B cell (primary cell): ENCODE data around the gene GOLGA6B. TPM values are rescaled to one million over a fixed set of nuclear protein-coding genes. Genes with fewer than 3 reads are reported as not detected.

Experiments used
- ATAC-seq: fragments of 200-7000 bp; cut with Tn5 transposase; one replicate; pipeline ENCODE4 v1.10.0; 2021; ENCODE audit warnings: low read depth, mild to moderate bottlenecking, moderate number of reproducible peaks, moderate library complexity
- CTCF ChIA-PET: fragments of 350-600 bp; sonication (Branson Sonifier 250); formaldehyde crosslinking; loops from one replicate; lab custom pipeline; 2021; ENCODE audit warnings: antibody characterized with exemption, inconsistent platforms; lab: Charles Lee
- POLR2A ChIA-PET: fragments of 350-600 bp; sonication (Branson Sonifier 250); formaldehyde crosslinking; loops from one replicate; lab custom pipeline; 2021; ENCODE audit warnings: antibody characterized with exemption; lab: Charles Lee
- DNase-seq: peaks from one replicate; pipeline ENCODE4 v3.0.0; 2013
- H2AFZ ChIP-seq: 2 replicates; pipeline ENCODE4 v1.6.1; 2012; ENCODE audit warnings: mild to moderate bottlenecking, low read depth, low read length; ENCODE audit not compliant: insufficient read depth, poor library complexity, severe bottlenecking
- H3K27ac ChIP-seq, 2 donors: 1 replicate in 1 of 2; 2 replicates in 1 of 2; pipeline ENCODE4 v1.5.1; 2012 to 2013; ENCODE audit warnings: low read length in 2 of 2, mild to moderate bottlenecking in 2 of 2, moderate library complexity in 1 of 2
- H3K27me3 ChIP-seq, 4 experiments: fragments of 200-600 bp in 1 of 4; sonication (generic) in 1 of 4; replicated peaks in 1 of 4; 1 replicate in 2 of 4; 2 replicates in 2 of 4; pipeline versions ENCODE4 v1.6.1 to v1.7.0; 2013 to 2016; ENCODE audit warnings: low read length in 3 of 4, mild to moderate bottlenecking in 2 of 4, mixed read lengths in 1 of 4, moderate library complexity in 1 of 4; ENCODE audit not compliant: insufficient read depth in 4 of 4, control insufficient read depth in 3 of 4; ENCODE audit errors: control extremely low read depth in 1 of 4
- H3K36me3 ChIP-seq, 2 experiments: replicated peaks in 1 of 2; 1 replicate in 1 of 2; 2 replicates in 1 of 2; pipeline versions ENCODE4 v1.6.1 to v1.7.1; 2013; ENCODE audit warnings: low read length in 1 of 2; ENCODE audit not compliant: insufficient read depth in 2 of 2, control insufficient read depth in 1 of 2; ENCODE audit errors: control extremely low read depth in 1 of 2, extremely low read depth in 1 of 2
- H3K4me1 ChIP-seq, 2 donors: fragments of 200-600 bp in 1 of 2; sonication (generic) in 1 of 2; 1 replicate in 1 of 2; 2 replicates in 1 of 2; pipeline versions ENCODE4 v1.5.1 to v1.6.1; 2013 to 2017; ENCODE audit warnings: low read length in 2 of 2; ENCODE audit not compliant: control insufficient read depth in 2 of 2, insufficient read depth in 2 of 2
- H3K4me2 ChIP-seq: replicated peaks from 2 replicates; pipeline ENCODE3; 2012; ENCODE audit warnings: mild to moderate bottlenecking, low read depth, low read length; ENCODE audit not compliant: poor library complexity, severe bottlenecking
- H3K4me3 ChIP-seq, 5 experiments: fragments of 200-600 bp in 1 of 5; sonication (generic) in 1 of 5; 1 replicate in 3 of 5; 2 replicates in 2 of 5; pipeline versions ENCODE4 v1.5.1 to v1.7.0; 2011 to 2016; ENCODE audit warnings: low read length in 4 of 5, mild to moderate bottlenecking in 4 of 5, low read depth in 2 of 5, control low read depth in 1 of 5, moderate library complexity in 1 of 5; ENCODE audit not compliant: insufficient read depth in 1 of 5; ENCODE audit errors: control extremely low read depth in 1 of 5, extremely low read depth in 1 of 5
- H3K79me2 ChIP-seq: fragments of 200-600 bp; sonication (generic); one replicate; pipeline ENCODE4 v1.6.0; 2016; ENCODE audit warnings: low read length; ENCODE audit not compliant: control insufficient read depth, insufficient read depth
- H3K9ac ChIP-seq: fragments of 200-600 bp; sonication (generic); 2 replicates; pipeline ENCODE4 v1.6.1; 2017; ENCODE audit warnings: mild to moderate bottlenecking, low read length, moderate library complexity
- H3K9me3 ChIP-seq, 3 donors: one replicate each; pipeline versions ENCODE4 v1.6.1 to v1.7.1; 2013; ENCODE audit warnings: low read length in 2 of 3; ENCODE audit not compliant: control insufficient read depth in 2 of 3, insufficient read depth in 1 of 3; ENCODE audit errors: control extremely low read depth in 1 of 3
- H4K20me1 ChIP-seq: 2 replicates; pipeline ENCODE4 v1.6.0; 2012; ENCODE audit warnings: mild to moderate bottlenecking, low read length; ENCODE audit not compliant: insufficient read depth, control insufficient read depth, poor library complexity, severe bottlenecking
- H3K27ac Mint-ChIP-seq: one replicate; pipeline ENCODE4 v1.8.0; 2021; ENCODE audit warnings: mixed read lengths
- H3K27me3 Mint-ChIP-seq: one replicate; pipeline ENCODE4 v1.8.0; 2021; ENCODE audit warnings: mixed read lengths
- H3K4me1 Mint-ChIP-seq: one replicate; pipeline ENCODE4 v1.8.0; 2021; ENCODE audit warnings: mixed read lengths
- H3K4me3 Mint-ChIP-seq: one replicate; pipeline ENCODE4 v1.8.0; 2021; ENCODE audit warnings: mixed read lengths
- H3K9me3 Mint-ChIP-seq: one replicate; pipeline ENCODE4 v1.8.0; 2022; ENCODE audit warnings: mixed read lengths; ENCODE audit not compliant: insufficient read depth
- EZH2 ChIP-seq: IDR thresholded peaks from 2 replicates; pipeline ENCODE4 v1.6.1; 2012; ENCODE audit warnings: borderline replicate concordance, low read depth, mild to moderate bottlenecking, moderate library complexity, low read length; ENCODE audit not compliant: insufficient read depth, poor library complexity, severe bottlenecking
- WGBS: methylation state at CpG from one replicate; pipeline ENCODE4 v1.1.5; 2013; ENCODE audit warnings: missing lambda C conversion rate; ENCODE audit not compliant: insufficient coverage; 5-methylcytosine and 5-hydroxymethylcytosine counted together
- intact Hi-C: fragments of 100-400 bp; cut with micrococcal nuclease; formaldehyde crosslinking; loops from one replicate; pipeline ENCODE4 v1.10.0; 2022
- polyA plus RNA-seq: library from polyadenylated mRNA; depleted of rRNA; stranded (reverse); fragments of >200 nt; gene quantifications from 2 replicates; pipeline ENCODE4 v1.2.3, GENCODE V29; 2012
- total RNA-seq, 2 donors: library from RNA; stranded (reverse); fragments of 120-200 nt in 1 of 2; gene quantifications; 1 replicate in 1 of 2; 2 replicates in 1 of 2; pipeline versions ENCODE4 v1.2.3 to v1.2.4, GENCODE V29; 2013 to 2022
- TF ChIP-seq, protein P1 (sequence below): fragments of 200-600 bp; IDR thresholded peaks from one replicate; pipeline ENCODE4 v1.8.0; 2022; ENCODE audit warnings: antibody characterized with exemption, mild to moderate bottlenecking

GOLGA6B gene
- total and polyA plus RNA-seq, 2 donors (not counting 1 experiment from before 2014, with no cell fraction given) = 0.06 TPM; not detected in 1

DNA sequence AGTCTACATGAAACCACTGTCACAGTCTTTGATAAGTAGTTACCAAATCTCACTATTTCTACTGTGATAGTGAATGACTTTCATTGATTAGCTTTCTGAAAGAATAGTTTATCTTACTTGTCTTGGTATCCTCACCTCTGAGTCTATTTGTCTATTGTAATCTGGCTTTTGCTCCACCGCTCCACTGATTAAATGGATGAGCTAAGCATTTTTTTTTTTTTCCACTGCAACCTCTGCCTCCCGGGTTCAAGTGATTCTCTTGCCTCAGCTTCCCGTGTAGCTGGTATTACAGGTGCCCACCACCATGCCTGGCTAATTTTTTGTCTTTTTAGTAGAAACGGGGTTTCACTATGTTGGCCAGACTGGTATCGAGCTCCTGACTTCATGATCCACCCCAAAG lies 44.4 kb downstream of the GOLGA6B start:
- Histone ChIP-seq H3K36me3 (peaks cover 0 to 2% of the 10 kb centered on the region in 2 experiments), H3K27me3 (no peaks in the 10 kb centered on the region), H3K79me2 (peaks cover 7% of the 10 kb centered on the region), H3K9me3 (no peaks in the 10 kb centered on the region), H3K27ac (no peak overlapping the region), H3K4me3 (no peak overlapping the region), H2AFZ (no peak overlapping the region), H3K9ac (no peak overlapping the region), H4K20me1 (no peaks in the 10 kb centered on the region), H3K4me2 (no peak overlapping the region), H3K4me1 (no peaks in the 10 kb centered on the region)
- WGBS = 89% methylated on average over 3 of the region's 5 CpGs
- ATAC-seq (no peak), DNase-seq (no peak)
- H3K27me3 Mint-ChIP-seq = no peaks in the 10 kb centered on the region
- no peaks in the 10 kb centered on the region for H3K9me3 Mint-ChIP-seq
- TF ChIP-seq EZH2 = no peak
- TF ChIP-seq, protein P1, sequence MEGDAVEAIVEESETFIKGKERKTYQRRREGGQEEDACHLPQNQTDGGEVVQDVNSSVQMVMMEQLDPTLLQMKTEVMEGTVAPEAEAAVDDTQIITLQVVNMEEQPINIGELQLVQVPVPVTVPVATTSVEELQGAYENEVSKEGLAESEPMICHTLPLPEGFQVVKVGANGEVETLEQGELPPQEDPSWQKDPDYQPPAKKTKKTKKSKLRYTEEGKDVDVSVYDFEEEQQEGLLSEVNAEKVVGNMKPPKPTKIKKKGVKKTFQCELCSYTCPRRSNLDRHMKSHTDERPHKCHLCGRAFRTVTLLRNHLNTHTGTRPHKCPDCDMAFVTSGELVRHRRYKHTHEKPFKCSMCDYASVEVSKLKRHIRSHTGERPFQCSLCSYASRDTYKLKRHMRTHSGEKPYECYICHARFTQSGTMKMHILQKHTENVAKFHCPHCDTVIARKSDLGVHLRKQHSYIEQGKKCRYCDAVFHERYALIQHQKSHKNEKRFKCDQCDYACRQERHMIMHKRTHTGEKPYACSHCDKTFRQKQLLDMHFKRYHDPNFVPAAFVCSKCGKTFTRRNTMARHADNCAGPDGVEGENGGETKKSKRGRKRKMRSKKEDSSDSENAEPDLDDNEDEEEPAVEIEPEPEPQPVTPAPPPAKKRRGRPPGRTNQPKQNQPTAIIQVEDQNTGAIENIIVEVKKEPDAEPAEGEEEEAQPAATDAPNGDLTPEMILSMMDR = no peak
- intact Hi-C loops = no loop called here
- H3K4me1 Mint-ChIP-seq = no peaks in the 10 kb centered on the region
- no peak overlapping the region for H3K27ac Mint-ChIP-seq
- ChIA-PET CTCF (interaction anchor here (1.1 kb wide), 1 partner anchor 28 kb away, joined by 3 read pairs; no protein-coding TSS in a partner anchor), POLR2A (no interaction called here)
- H3K4me3 Mint-ChIP-seq = no peak overlapping the region

DNA sequence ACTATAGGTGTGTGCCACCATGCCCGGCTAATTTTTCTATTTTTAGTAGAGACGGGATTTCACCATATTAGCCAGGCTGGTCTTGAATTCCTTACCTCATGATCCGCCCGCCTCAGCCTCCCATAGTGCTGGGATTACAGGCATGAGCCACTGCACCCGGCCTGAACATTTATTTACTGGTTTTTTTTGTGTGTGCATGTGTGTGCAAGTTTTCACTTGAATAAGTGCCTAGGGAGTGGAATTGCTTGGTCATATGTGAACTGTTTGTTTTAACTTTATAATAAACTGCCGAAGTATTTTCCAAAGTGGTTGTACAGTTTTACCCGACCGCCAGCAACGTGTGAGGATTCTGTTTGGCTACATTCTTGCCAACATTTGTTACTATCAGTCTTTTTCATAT lies 45.6 kb downstream of the GOLGA6B start:
- Mint-ChIP-seq H3K27ac (no peak overlapping the region), H3K4me3 (no peak overlapping the region), H3K9me3 (no peaks in the 10 kb centered on the region), H3K4me1 (no peaks in the 10 kb centered on the region), H3K27me3 (no peaks in the 10 kb centered on the region)
- no peak overlapping the region for H2AFZ ChIP-seq
- no peaks in the 10 kb centered on the region for H4K20me1 ChIP-seq
- no peaks in the 10 kb centered on the region for H3K9me3 ChIP-seq
- peaks cover 4% of the 10 kb centered on the region for H3K79me2 ChIP-seq
- ATAC-seq = no peak
- POLR2A ChIA-PET = no interaction called here
- no peak overlapping the region for H3K9ac ChIP-seq
- intact Hi-C loops = no loop called here
- H3K4me1 ChIP-seq = no peaks in the 10 kb centered on the region
- no peak for DNase-seq
- H3K27ac ChIP-seq = no peak overlapping the region
- no peak overlapping the region for H3K4me2 ChIP-seq
- H3K4me3 ChIP-seq = no peak overlapping the region
- H3K27me3 ChIP-seq = no peaks in the 10 kb centered on the region
- CTCF ChIA-PET = no interaction called here
- peaks cover 0 to 2% of the 10 kb centered on the region in 2 experiments for H3K36me3 ChIP-seq
- no CpG with 5 or more reads among the region's 9 CpGs for WGBS
- TF ChIP-seq, protein P1 = no peak
- TF ChIP-seq EZH2 = no peak
